DND-41 (cell line): ENCODE data around the gene GET4.

Source experiments
- ATAC-seq: fragments of 200-7000 bp; cut with Tn5 transposase; 3 replicates; pipeline ENCODE4 v1.9.1; 2021; ENCODE audit warnings: low read depth; ENCODE audit not compliant: insufficient read depth
- DNase-seq: peaks from one replicate; pipeline ENCODE4 v3.0.0-alpha.2; 2020
- H2AFZ ChIP-seq: 2 replicates; pipeline ENCODE4 v1.6.0; 2012; ENCODE audit warnings: low read depth, low read length
- H3K27ac ChIP-seq: 2 replicates; pipeline ENCODE4 v1.5.1; 2012; ENCODE audit warnings: low read length, inconsistent platforms
- H3K27me3 ChIP-seq: fragments of 200-600 bp; sonication (generic); 2 replicates; pipeline ENCODE4 v1.6.0; 2012; ENCODE audit warnings: low read length, mild to moderate bottlenecking, inconsistent platforms; ENCODE audit not compliant: insufficient read depth, poor library complexity
- H3K36me3 ChIP-seq: 2 replicates; pipeline ENCODE4 v1.5.1; 2012; ENCODE audit warnings: low read length, inconsistent platforms; ENCODE audit not compliant: insufficient read depth
- H3K4me1 ChIP-seq: 2 replicates; pipeline ENCODE4 v1.5.1; 2012; ENCODE audit warnings: mild to moderate bottlenecking, low read length; ENCODE audit not compliant: insufficient read depth
- H3K4me2 ChIP-seq: 2 replicates; pipeline ENCODE4 v1.6.0; 2012; ENCODE audit warnings: mild to moderate bottlenecking, moderate library complexity, low read length, inconsistent platforms; ENCODE audit not compliant: insufficient read depth
- H3K4me3 ChIP-seq, 2 experiments: fragments of 200-600 bp in 1 of 2; shearing (Covaris generic) in 1 of 2; 2 replicates each; pipeline ENCODE4 v1.5.1; 2012 to 2016; ENCODE audit warnings: inconsistent platforms in 2 of 2, low read length in 2 of 2, mild to moderate bottlenecking in 2 of 2, low read depth in 1 of 2, moderate library complexity in 1 of 2
- H3K79me2 ChIP-seq: 2 replicates; pipeline ENCODE4 v1.6.0; 2012; ENCODE audit warnings: low read length, inconsistent platforms; ENCODE audit not compliant: insufficient read depth
- H3K9ac ChIP-seq: 2 replicates; pipeline ENCODE4 v1.6.0; 2012; ENCODE audit warnings: low read depth, mild to moderate bottlenecking, inconsistent platforms, low read length, moderate library complexity
- H3K9me3 ChIP-seq: 2 replicates; pipeline ENCODE4 v1.5.1; 2012; ENCODE audit warnings: low read length, moderate library complexity, mild to moderate bottlenecking, inconsistent platforms; ENCODE audit not compliant: insufficient read depth, severe bottlenecking
- H4K20me1 ChIP-seq: 2 replicates; pipeline ENCODE4 v1.6.0; 2012; ENCODE audit warnings: low read length; ENCODE audit not compliant: insufficient read depth
- CTCF ChIP-seq: IDR thresholded peaks from 2 replicates; pipeline ENCODE4 v1.5.1; 2012; ENCODE audit warnings: borderline replicate concordance, low read length, moderate library complexity, mild to moderate bottlenecking; ENCODE audit not compliant: poor library complexity, severe bottlenecking; ENCODE audit errors: extremely low read depth
- EZH2 ChIP-seq: IDR thresholded peaks from 3 replicates; pipeline ENCODE4 v1.6.1; 2012; ENCODE audit warnings: borderline replicate concordance, low read depth, mild to moderate bottlenecking, moderate library complexity, low read length, inconsistent platforms; ENCODE audit not compliant: severe bottlenecking

Gene GET4

GRCh38 chr7:861222-861621 is 15.1 kb upstream of the GET4 start:
- no peak overlapping the region for H3K4me2 ChIP-seq
- peaks cover 69% of the 10 kb centered on the region for H3K36me3 ChIP-seq
- ATAC-seq: no peak
- DNase-seq: no peak
- H3K27me3 ChIP-seq: no peaks in the 10 kb centered on the region
- H2AFZ ChIP-seq: no peak overlapping the region
- H3K4me3 ChIP-seq: no peak overlapping the region
- no peak for TF ChIP-seq EZH2
- no peak for TF ChIP-seq CTCF
- H3K27ac ChIP-seq: no peak overlapping the region
- H3K9me3 ChIP-seq: no peaks in the 10 kb centered on the region
- H3K9ac ChIP-seq: no peak overlapping the region
- no peaks in the 10 kb centered on the region for H3K79me2 ChIP-seq
- 0 out of 2 replicates have a peak, but pooled peaks cover 7% of the 10 kb centered on the region for H4K20me1 ChIP-seq
- H3K4me1 ChIP-seq: no peaks in the 10 kb centered on the region

GRCh38 chr7:862157-862556 is 14.2 kb upstream of the GET4 start:
- TF ChIP-seq CTCF (no peak), EZH2 (no peak)
- no peak overlapping the region for H3K27ac ChIP-seq
- ATAC-seq: no peak
- H2AFZ ChIP-seq: no peak overlapping the region
- H3K79me2 ChIP-seq: no peaks in the 10 kb centered on the region
- H3K4me3 ChIP-seq: no peak overlapping the region
- no peak for DNase-seq
- no peak overlapping the region for H3K9ac ChIP-seq
- no peaks in the 10 kb centered on the region for H3K27me3 ChIP-seq
- H3K4me1 ChIP-seq: no peaks in the 10 kb centered on the region
- H3K4me2 ChIP-seq: no peak overlapping the region
- 0 out of 2 replicates have a peak, but pooled peaks cover 7% of the 10 kb centered on the region for H4K20me1 ChIP-seq
- H3K36me3 ChIP-seq: peaks cover 66% of the 10 kb centered on the region
- H3K9me3 ChIP-seq: no peaks in the 10 kb centered on the region

GRCh38 chr7:863106-863505 is 13.2 kb upstream of the GET4 start:
- no peak overlapping the region for H3K27ac ChIP-seq
- peaks cover 69% of the 10 kb centered on the region for H3K36me3 ChIP-seq
- no peak for TF ChIP-seq CTCF
- no peak for TF ChIP-seq EZH2
- no peak for ATAC-seq
- H3K79me2 ChIP-seq: no peaks in the 10 kb centered on the region
- no peak overlapping the region for H3K4me2 ChIP-seq
- H3K9me3 ChIP-seq: no peaks in the 10 kb centered on the region
- no peak overlapping the region for H3K4me3 ChIP-seq
- H2AFZ ChIP-seq: no peak overlapping the region
- no peaks in the 10 kb centered on the region for H3K27me3 ChIP-seq
- no peak for DNase-seq
- H3K4me1 ChIP-seq: no peaks in the 10 kb centered on the region
- H4K20me1 ChIP-seq: 0 out of 2 replicates have a peak, but pooled peaks cover 7% of the 10 kb centered on the region
- H3K9ac ChIP-seq: no peak overlapping the region

- peaks cover 64% of the 10 kb centered on the region for H3K36me3 ChIP-seq
These were observed 10.4 kb upstream of the GET4 start for GRCh38 chr7:865921-866320.

More at GRCh38 chr7:865921-866320, 10.4 kb upstream of the GET4 start:
- Histone ChIP-seq H3K27me3 (no peaks in the 10 kb centered on the region), H3K4me1 (no peaks in the 10 kb centered on the region), H4K20me1 (0 out of 2 replicates have a peak, but pooled peaks cover 3% of the 10 kb centered on the region), H3K9ac (no peak overlapping the region), H2AFZ (no peak overlapping the region), H3K4me3 (no peak overlapping the region), H3K27ac (no peak overlapping the region), H3K9me3 (no peaks in the 10 kb centered on the region), H3K79me2 (no peaks in the 10 kb centered on the region), H3K4me2 (no peak overlapping the region)
- DNase-seq (no peak), ATAC-seq (no peak)
- no peak for TF ChIP-seq EZH2
- no peak for TF ChIP-seq CTCF
